Measurements from ENCODE around the gene IL18BP. TPM values are rescaled to one million over a fixed set of nuclear protein-coding genes. Genes with fewer than 3 reads are reported as not detected.

The IL18BP gene
- total RNA-seq, 2 experiments from 2014 or later: 4.2 to 12.4 TPM

- H3K27ac ChIP-seq (ENCODE audit: low read depth, low read length, poor library complexity, severe bottlenecking): no peak overlapping the region
- peaks cover 36% of the 10 kb centered on the region for H3K36me3 ChIP-seq (ENCODE audit: insufficient read depth, low read length)
- no peak for TF ChIP-seq EZH2phosphoT487 (IDR thresholded peaks at IDR 0.05; ENCODE audit: borderline replicate concordance, low read depth, low read length)
- TF ChIP-seq CTCF (conservative IDR thresholded peaks at IDR 0.05; ENCODE audit: low read length): no peak
- ChIA-PET CTCF (ENCODE audit: unreplicated experiment) (no interaction called here), POLR2A (interaction anchor here (0.7 to 1.1 kb wide), 2 partner anchors 9 to 15 kb away, joined by 4 to 6 read pairs; no protein-coding TSS in a partner anchor)
- peaks cover 5% of the 10 kb centered on the region for H3K4me1 ChIP-seq (ENCODE audit: insufficient read depth, low read length, poor library complexity, severe bottlenecking)
- intact Hi-C loops (cut with micrococcal nuclease; ENCODE audit: unreplicated experiment): no loop called here
- peaks cover 14% of the 10 kb centered on the region; the same call in 1 of the 2 replicates for H4K20me1 ChIP-seq (ENCODE audit: insufficient read depth, low read length)
- no peaks in the 10 kb centered on the region for H3K9me3 ChIP-seq (ENCODE audit: low read length)
- no peak overlapping the region for H3K4me2 ChIP-seq (ENCODE audit: low read length)
- no peaks in the 10 kb centered on the region; the same call in 1 of the 2 replicates for H3K79me2 ChIP-seq (ENCODE audit: insufficient read depth, low read depth, low read length)
- no peaks in the 10 kb centered on the region for H3K9me2 ChIP-seq (ENCODE audit: insufficient read depth, low read length)
- no peak for DNase-seq (ENCODE audit: low spot score)
- BruUV-seq (replicated peaks): no TSS peak
- no peak overlapping the region for H3K4me3 ChIP-seq (ENCODE audit: low read depth, low read length, poor library complexity, severe bottlenecking)
- H2AFZ ChIP-seq (ENCODE audit: low read length): no peak overlapping the region
These were observed 50.2 kb downstream of the IL18BP start for GRCh38 chr11:72048766-72049460.

Small RNAs within 50 kb of the gene (small RNA-seq; reads per million reads assigned to genes)
- gene RNU6-72P: not detected

Other genes with a start within 250 kb of the IL18BP start
- not detected in 2 replicates for gene DEFB108B, start 165.7 kb upstream of the IL18BP start, total RNA-seq (2014; rRNA removed; shearing (Covaris generic))
- not detected in 2 replicates for gene DEFB108B, start 165.7 kb upstream of the IL18BP start, total RNA-seq (2022)
- gene DEFB131B, start 120.5 kb upstream of the IL18BP start, total RNA-seq (2014; rRNA removed; shearing (Covaris generic)): not detected in 2 replicates
- not detected in 2 replicates for gene DEFB131B, start 120.5 kb upstream of the IL18BP start, total RNA-seq (2022)
- gene XNDC1N, start 70.3 kb upstream of the IL18BP start, total RNA-seq (2014; rRNA removed; shearing (Covaris generic)): 32.2 and 33.3 TPM in 2 replicates
- 33.4 and 37.0 TPM in 2 replicates for gene XNDC1N, start 70.3 kb upstream of the IL18BP start, total RNA-seq (2022)
- gene RNF121, start 69.9 kb upstream of the IL18BP start, total RNA-seq (2014; rRNA removed; shearing (Covaris generic)): 17.6 and 24.6 TPM in 2 replicates
- gene RNF121, start 69.9 kb upstream of the IL18BP start, total RNA-seq (2022): 28.1 and 28.5 TPM in 2 replicates
- 159 and 160 TPM in 2 replicates for gene NUMA1, start 81.6 kb downstream of the IL18BP start, total RNA-seq (2014; rRNA removed; shearing (Covaris generic))
- gene NUMA1, start 81.6 kb downstream of the IL18BP start, total RNA-seq (2022): 148 and 172 TPM in 2 replicates
- 15.3 and 21.1 TPM in 2 replicates for gene LRRC51, start 81.9 kb downstream of the IL18BP start, total RNA-seq (2014; rRNA removed; shearing (Covaris generic))
- 9.9 and 10.8 TPM in 2 replicates for gene LRRC51, start 81.9 kb downstream of the IL18BP start, total RNA-seq (2022)
- gene LAMTOR1, start 104.4 kb downstream of the IL18BP start, total RNA-seq (2014; rRNA removed; shearing (Covaris generic)): 50.7 and 64.1 TPM in 2 replicates
- gene LAMTOR1, start 104.4 kb downstream of the IL18BP start, total RNA-seq (2022): 58.6 and 61.8 TPM in 2 replicates
- gene TOMT, start 107.0 kb downstream of the IL18BP start, total RNA-seq (2014; rRNA removed; shearing (Covaris generic)): not detected in 2 replicates
- not detected in 2 replicates for gene TOMT, start 107.0 kb downstream of the IL18BP start, total RNA-seq (2022)
- gene ANAPC15, start 113.8 kb downstream of the IL18BP start, total RNA-seq (2014; rRNA removed; shearing (Covaris generic)): 48.2 and 77.7 TPM in 2 replicates
- gene ANAPC15, start 113.8 kb downstream of the IL18BP start, total RNA-seq (2022): 61.2 and 62.4 TPM in 2 replicates
- gene FOLR3, start 136.8 kb downstream of the IL18BP start, total RNA-seq (2014; rRNA removed; shearing (Covaris generic)): not detected in 2 replicates
- gene FOLR3, start 136.8 kb downstream of the IL18BP start, total RNA-seq (2022): not detected in 2 replicates
- gene FOLR1, start 193.2 kb downstream of the IL18BP start, total RNA-seq (2014; rRNA removed; shearing (Covaris generic)): not detected in 2 replicates
- not detected in 2 replicates for gene FOLR1, start 193.2 kb downstream of the IL18BP start, total RNA-seq (2022)
- 13.4 and 14.4 TPM in 2 replicates for gene FOLR2, start 217.9 kb downstream of the IL18BP start, total RNA-seq (2014; rRNA removed; shearing (Covaris generic))
- 12.8 and 14.6 TPM in 2 replicates for gene FOLR2, start 217.9 kb downstream of the IL18BP start, total RNA-seq (2022)
- gene INPPL1, start 225.9 kb downstream of the IL18BP start, total RNA-seq (2014; rRNA removed; shearing (Covaris generic)): 60.9 and 103 TPM in 2 replicates
- 195 and 216 TPM in 2 replicates for gene INPPL1, start 225.9 kb downstream of the IL18BP start, total RNA-seq (2022)
- not detected in 2 replicates for gene PHOX2A, start 245.3 kb downstream of the IL18BP start, total RNA-seq (2014; rRNA removed; shearing (Covaris generic))
- not detected in 2 replicates for gene PHOX2A, start 245.3 kb downstream of the IL18BP start, total RNA-seq (2022)

Measured in OCI-LY7 (cell line).